ENCODE measurements around the gene PLCXD3.
"Not testable (repeated sequence)": the region's sequence is repeated elsewhere in the genome, so short reads cannot be mapped to it uniquely, and the experiment has no call there.

The PLCXD3 gene, protein sequence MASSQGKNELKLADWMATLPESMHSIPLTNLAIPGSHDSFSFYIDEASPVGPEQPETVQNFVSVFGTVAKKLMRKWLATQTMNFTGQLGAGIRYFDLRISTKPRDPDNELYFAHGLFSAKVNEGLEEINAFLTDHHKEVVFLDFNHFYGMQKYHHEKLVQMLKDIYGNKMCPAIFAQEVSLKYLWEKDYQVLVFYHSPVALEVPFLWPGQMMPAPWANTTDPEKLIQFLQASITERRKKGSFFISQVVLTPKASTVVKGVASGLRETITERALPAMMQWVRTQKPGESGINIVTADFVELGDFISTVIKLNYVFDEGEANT

GRCh38 chr5:41510176-41510831 is at the start of gene PLCXD3:
Gene PLCXD3, minus strand, starts transcription at chr5:41510601. Its CDS starts 75 bp downstream, at chr5:41510526.
- no peak for DNase-seq

DNA sequence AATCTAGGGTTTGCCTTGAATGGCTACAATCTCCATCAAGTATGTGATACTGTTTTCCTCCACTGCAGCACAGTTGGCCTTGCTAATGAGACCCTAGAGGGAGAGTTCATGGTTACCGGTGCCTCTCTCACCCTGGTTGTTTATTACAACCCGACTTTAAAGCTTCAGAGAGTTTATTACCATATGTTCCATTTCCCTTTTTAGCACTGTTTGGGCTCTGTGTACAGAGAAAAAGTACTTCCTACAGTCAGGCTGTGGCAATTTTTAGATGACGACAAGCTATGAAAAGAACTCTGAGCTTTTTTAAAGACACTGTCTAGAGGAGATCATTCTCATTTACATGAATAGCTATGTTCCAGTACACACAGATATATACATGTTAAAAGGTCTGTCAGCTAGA is 48.8 kb upstream of the PLCXD3 start:
- no peak for DNase-seq

DNA sequence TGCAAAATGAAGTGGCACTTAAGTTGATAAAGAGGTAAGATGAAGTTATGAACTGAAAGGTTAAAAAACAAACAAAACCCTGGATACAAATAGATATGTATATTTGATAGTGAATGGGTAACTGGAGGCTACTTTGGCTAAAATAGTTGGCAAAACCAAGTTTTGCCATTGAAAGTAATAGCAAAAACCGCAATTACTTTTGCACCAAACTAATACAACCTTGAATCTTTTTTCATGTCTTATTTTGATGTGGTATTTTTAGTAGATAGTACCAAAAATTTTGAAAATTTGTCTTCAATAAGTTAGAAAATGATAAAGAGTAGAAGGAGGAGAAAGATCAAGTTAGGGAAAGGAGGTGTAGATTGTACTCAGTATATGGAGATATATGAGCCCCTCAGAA is 47.9 kb upstream of the PLCXD3 start:
- no peak for DNase-seq

DNA sequence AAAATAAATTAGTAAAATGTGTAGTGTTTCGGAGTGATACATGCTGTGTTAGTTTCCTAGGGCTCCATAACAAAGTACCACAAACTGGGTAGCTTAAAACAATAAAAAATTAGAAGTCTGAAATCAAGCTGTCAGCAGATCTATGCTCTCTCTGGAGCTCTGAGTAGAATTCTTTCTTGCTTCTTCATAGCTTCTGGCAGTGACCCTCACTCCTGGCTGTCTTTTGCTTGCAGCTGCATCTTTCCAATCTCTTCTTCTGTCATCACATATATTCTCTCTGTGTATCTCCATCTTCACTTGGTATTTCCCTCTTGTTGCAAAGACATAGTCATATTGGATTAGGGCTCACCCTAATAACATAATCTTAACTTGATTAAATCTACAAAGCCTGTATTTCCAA is 37.6 kb upstream of the PLCXD3 start:
- no peak for DNase-seq

GRCh38 chr5:41542183-41542582 is 31.8 kb upstream of the PLCXD3 start:
- DNase-seq = no peak

DNA sequence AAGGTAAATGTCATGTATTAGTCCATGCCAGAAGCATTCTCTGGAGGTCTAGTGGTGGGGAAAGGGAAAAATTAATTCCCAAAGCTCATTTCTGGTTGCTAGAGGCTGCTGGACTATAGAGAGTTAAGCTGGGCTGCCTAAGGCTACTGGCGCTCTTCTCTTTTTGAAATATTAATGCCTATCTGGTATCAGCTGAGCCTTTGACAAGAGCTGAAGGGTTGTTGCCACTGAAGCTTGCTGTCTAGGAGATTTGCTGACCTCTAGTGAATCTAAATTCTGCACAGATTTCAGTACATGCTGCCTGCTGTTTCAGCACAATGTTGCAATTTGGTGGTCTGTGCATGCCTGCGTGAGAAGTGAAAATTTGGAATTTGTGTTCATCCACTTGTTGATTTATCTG is 29.1 kb upstream of the PLCXD3 start:
- no peak for DNase-seq

- no peak for DNase-seq
These were observed 27.2 kb upstream of the PLCXD3 start for GRCh38 chr5:41537581-41537980.

- no peak for DNase-seq
These were observed 22.1 kb upstream of the PLCXD3 start for GRCh38 chr5:41532485-41532884.

GRCh38 chr5:41527201-41527779 is 16.9 kb upstream of the PLCXD3 start:
- peak; percentile 79 for DNase-seq

- no peak for DNase-seq
These were observed 16.3 kb upstream of the PLCXD3 start for GRCh38 chr5:41526699-41527098.

DNA sequence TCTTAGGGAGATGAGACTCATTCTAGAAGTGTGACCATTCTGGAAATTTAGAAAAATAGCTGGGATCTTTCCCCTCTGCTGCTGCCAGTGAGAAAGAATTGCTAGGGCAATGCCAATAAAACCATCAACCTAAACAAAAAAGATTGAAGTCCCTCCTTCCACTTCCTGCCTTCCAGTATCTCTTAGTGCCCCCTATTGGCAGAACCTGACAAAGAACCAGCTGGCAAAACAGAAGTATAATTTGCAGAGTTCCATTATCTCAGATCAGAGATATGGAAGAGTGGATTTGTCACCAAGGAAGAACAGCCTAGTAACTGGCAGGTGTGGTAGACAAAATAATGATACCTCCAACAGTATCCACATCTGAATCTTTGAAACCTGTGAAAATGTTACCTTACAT is 13.8 kb upstream of the PLCXD3 start:
- no peak for DNase-seq

DNA sequence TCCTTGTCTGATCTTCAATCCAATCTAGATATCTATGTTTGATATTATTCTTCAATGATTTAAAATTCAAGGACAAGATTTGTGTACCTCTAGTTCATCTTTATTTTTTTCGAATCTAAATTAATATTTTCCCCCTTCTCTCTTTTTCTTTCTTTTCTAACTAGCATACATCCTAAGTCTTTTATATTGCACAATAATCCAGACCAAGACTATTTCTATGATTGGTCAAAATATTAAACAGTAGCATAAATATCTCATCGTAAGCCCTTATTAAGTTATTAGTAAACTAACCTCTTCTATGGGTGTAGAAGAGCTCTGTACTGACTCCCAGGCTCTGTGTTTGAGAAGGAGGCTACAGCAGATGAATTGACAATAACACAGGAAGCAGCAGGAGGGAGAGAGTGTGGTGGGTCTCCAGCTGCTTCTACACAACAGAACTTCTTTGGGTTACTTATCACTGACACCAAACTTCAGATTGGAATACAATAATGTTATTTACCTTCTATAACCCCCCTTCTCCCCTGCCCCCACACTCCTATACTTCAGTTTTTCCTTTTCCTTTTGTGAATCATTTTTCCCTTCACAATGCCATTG is 11.9 kb upstream of the PLCXD3 start:
- DNase-seq = no peak

GRCh38 chr5:41519801-41520200 is 9.4 kb upstream of the PLCXD3 start:
- DNase-seq = no peak

DNA sequence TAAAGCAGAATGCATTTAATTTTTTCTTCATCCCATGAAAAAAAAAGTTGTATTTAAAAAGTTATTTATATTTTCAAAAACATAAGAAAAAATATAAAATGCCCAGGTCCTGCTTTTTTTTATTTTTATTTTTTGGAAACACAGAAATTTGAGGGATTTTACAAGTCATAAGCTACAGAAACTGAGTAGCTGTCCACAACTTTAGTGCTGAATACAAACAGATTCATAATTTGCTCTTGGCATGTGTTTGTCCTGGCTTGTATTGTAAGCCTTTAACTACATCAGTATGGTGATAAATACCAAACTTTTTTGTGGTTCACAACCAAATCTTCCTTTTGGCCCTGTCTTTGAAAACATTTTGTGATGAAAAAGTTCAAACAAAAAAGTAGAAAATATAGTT is 7.5 kb upstream of the PLCXD3 start:
- no peak for DNase-seq

GRCh38 chr5:41511241-41511640 is 840 bp upstream of the PLCXD3 start:
- DNase-seq = no peak

DNA sequence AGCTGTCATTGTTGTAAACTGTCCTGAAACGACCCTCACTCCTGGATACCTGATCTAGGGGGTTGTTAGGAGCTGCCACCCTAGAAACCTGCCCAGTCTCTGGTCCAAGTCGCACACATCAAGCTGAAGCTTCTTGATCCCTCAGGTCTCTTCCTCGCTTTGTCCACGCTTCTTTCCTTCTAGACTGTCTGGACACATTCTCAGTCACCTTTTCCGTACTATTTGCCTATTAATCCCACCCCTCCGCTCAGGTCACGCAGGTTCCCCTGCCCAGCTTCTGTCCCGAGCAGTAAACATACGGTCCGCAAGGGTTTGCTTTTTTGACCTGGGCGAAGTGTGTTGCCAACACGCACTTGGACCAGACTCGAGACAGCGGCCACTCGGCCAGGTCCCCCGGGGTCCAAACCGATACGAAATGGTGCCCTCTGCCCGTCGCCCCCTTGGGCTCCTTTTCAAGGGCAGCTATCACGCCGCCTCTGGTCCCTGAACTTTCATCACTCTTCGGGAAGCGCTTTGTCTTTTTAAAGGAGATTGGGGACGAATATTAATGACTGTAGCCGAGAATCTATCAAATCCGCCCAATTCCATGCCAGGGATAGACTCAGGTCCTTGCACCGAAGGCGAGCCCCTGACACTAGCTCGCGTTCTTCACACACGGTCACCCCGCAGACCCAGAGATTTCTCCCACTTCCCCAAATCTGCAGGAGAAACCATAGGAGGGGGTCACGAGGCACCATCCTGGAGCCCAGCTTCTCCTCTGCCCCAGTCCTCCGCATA is 814 bp downstream of the PLCXD3 start:
- DNase-seq = no peak

GRCh38 chr5:41508696-41509398 is 1.6 kb downstream of the PLCXD3 start:
- no peak for DNase-seq

DNA sequence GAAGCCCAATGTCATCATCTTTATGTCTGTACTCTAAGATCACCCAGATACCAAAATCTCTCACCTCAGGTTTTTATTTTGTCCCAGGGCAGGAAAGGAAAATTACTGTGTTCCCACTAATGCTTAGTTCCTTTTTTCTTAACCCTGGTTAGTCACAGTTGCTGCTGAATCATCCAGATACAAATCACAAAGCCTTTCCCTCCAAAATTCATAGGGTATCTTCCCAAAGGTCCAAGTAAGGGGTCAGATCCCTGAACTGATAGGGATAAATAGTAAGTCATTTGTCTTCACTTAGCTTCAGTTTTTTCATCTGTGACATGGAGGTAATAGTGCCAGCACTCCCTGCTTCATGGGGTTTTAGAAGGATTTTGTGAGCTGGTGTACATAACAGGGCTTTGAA is 2.2 kb downstream of the PLCXD3 start:
- no peak for DNase-seq

DNA sequence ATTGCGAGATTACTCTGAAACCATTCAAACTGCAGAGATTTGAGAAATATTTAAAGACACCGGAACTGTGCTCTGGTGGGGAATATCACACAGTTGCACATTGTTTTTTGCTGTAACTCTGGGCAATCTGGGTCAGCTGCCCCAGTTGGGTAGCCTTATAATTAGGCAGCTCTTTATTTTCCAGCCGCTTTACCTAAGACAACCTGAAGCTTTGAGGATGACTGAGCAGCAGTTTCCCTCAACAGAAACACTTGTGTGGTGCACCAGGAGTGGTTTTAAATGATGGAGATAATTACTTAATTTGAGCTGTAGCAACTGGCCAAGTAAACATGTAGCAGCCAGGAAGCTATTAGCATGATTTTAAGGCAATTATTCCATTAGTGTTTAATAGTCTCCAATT is 2.9 kb downstream of the PLCXD3 start:
- no peak for DNase-seq

- no peak for DNase-seq
These were observed 6.5 kb downstream of the PLCXD3 start for GRCh38 chr5:41503860-41504259.

DNA sequence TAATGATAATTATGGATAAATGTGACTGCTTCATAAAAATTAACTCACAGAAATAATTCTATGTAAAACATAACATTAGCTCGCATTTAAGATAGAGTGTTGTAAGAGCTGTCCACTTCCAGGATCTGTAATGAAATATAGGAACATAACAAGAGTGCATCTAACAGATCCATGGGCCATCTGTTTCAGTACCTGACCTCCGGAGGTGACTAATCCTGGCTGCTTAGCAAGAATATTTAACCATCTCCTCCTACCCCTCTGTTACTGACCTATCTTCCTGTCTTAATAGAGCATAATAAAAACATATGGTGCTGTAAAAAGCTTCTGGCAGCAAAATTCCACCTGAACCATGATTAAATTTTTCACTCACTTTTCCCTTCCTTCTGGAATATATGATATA is 7.1 kb downstream of the PLCXD3 start:
- DNase-seq = no peak

DNA sequence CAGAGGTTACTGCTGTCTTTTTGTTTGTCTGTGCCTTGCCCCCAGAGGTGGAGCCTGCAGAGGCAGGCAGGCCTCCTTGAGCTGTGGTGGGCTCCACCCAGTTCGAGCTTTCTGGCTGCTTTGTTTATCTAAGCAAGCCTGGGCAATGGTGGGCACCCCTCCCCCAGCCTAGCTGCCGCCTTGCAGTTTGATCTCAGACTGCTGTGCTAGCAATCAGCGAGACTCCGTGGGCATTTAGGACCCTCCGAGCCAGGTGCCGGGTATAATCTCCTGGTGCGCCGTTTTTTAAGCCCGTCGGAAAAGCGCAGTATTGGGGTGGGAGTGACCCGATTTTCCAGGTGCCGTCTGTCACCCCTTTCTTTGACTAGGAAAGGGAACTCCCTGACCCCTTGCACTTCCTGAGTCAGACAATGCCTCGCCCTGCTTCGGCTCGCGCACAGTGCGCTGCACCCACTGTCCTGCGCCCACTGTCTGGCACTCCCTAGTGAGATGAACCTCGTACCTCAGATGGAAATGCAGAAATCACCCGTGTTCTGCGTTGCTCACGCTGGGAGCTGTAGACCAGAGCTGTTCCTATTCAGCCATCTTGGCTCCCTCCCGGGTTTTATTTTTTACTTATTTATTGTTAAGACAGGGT is 16.8 kb downstream of the PLCXD3 start:
- DNase-seq = not testable (repeated sequence)

All from T1000 (cell line).